RWPE2 (cell line): ENCODE results near the gene RHOT2.

ENCODE experiments used
- ATAC-seq: fragments of 200-7000 bp; cut with Tn5 transposase; 3 replicates; pipeline ENCODE4 v1.9.1; 2021; ENCODE audit warnings: low read depth
- DNase-seq: peaks from one replicate; pipeline ENCODE4 v3.0.0-alpha.2; 2020; ENCODE audit warnings: low spot score
- H3K27ac ChIP-seq: fragments of 450-650 bp; 2 replicates; pipeline ENCODE4 v1.5.1; 2017; ENCODE audit warnings: mild to moderate bottlenecking; ENCODE audit not compliant: poor library complexity, severe bottlenecking
- H3K27me3 ChIP-seq: fragments of 250-450 bp; sonication (Bioruptor Pico); 2 replicates; pipeline ENCODE4 v1.5.1; 2021; ENCODE audit warnings: mild to moderate bottlenecking, moderate library complexity; ENCODE audit not compliant: insufficient read depth, poor library complexity, severe bottlenecking
- H3K36me3 ChIP-seq: fragments of 250-450 bp; sonication (Bioruptor Pico); 2 replicates; pipeline ENCODE4 v1.5.1; 2020; ENCODE audit warnings: low read depth, mild to moderate bottlenecking, moderate library complexity
- H3K4me1 ChIP-seq: fragments of 250-450 bp; sonication (Bioruptor Pico); 2 replicates; pipeline ENCODE4 v1.5.1; 2021; ENCODE audit warnings: mild to moderate bottlenecking, moderate library complexity; ENCODE audit not compliant: insufficient read depth, poor library complexity, severe bottlenecking
- H3K4me3 ChIP-seq: fragments of 250-450 bp; sonication (Bioruptor Pico); 2 replicates; pipeline ENCODE4 v1.5.1; 2021; ENCODE audit warnings: mild to moderate bottlenecking, moderate library complexity; ENCODE audit not compliant: severe bottlenecking
- H3K9me3 ChIP-seq: fragments of 250-450 bp; sonication (Bioruptor Pico); 2 replicates; pipeline ENCODE4 v1.5.1; 2021; ENCODE audit warnings: mild to moderate bottlenecking, moderate library complexity; ENCODE audit not compliant: severe bottlenecking
- CTCF ChIP-seq: fragments of 450-650 bp; IDR thresholded peaks from one replicate; pipeline ENCODE4 v1.5.1; 2017; ENCODE audit warnings: mild to moderate bottlenecking, moderate library complexity; ENCODE audit not compliant: poor library complexity, severe bottlenecking

Gene RHOT2

GRCh38 chr16:680625-680945, 12.7 kb downstream of the RHOT2 start:
- Histone ChIP-seq H3K9me3 (no peaks in the 10 kb centered on the region), H3K27ac (peak overlapping the region; percentile 72), H3K4me1 (peaks cover 21% of the 10 kb centered on the region), H3K27me3 (no peaks in the 10 kb centered on the region), H3K36me3 (peaks cover 31% of the 10 kb centered on the region), H3K4me3 (peak overlapping the region; percentile 91)
- ATAC-seq (no peak), DNase-seq (no peak)
- TF ChIP-seq CTCF, result no peak

GRCh38 chr16:680967-681745, 13.2 kb downstream of the RHOT2 start:
- Histone ChIP-seq H3K27ac (peak overlapping the region; percentile 72), H3K4me3 (peak overlapping the region; percentile 91), H3K4me1 (peaks cover 21% of the 10 kb centered on the region), H3K27me3 (no peaks in the 10 kb centered on the region), H3K9me3 (no peaks in the 10 kb centered on the region), H3K36me3 (peaks cover 36% of the 10 kb centered on the region)
- ATAC-seq (no peak), DNase-seq (no peak)
- TF ChIP-seq CTCF, result peak; percentile 27

- Histone ChIP-seq H3K36me3 (peaks cover 43% of the 10 kb centered on the region), H3K9me3 (no peaks in the 10 kb centered on the region), H3K4me1 (peaks cover 15% of the 10 kb centered on the region), H3K27me3 (no peaks in the 10 kb centered on the region), H3K4me3 (peak overlapping the region; percentile 91), H3K27ac (peak overlapping the region; percentile 72)
- TF ChIP-seq CTCF, result no peak
- no peak for ATAC-seq
- no peak for DNase-seq
Observed at GRCh38 chr16:681746-682427, 14.0 kb downstream of the RHOT2 start.

- H3K9me3 ChIP-seq, result no peaks in the 10 kb centered on the region
- H3K4me1 ChIP-seq, result peaks cover 15% of the 10 kb centered on the region
- peaks cover 44% of the 10 kb centered on the region for H3K36me3 ChIP-seq
- ATAC-seq, result no peak
- peak overlapping the region; percentile 77 for H3K27ac ChIP-seq
- TF ChIP-seq CTCF, result no peak
- no peak for DNase-seq
- no peaks in the 10 kb centered on the region for H3K27me3 ChIP-seq
- H3K4me3 ChIP-seq, result peak overlapping the region; percentile 72
Observed at GRCh38 chr16:682493-683395, 14.8 kb downstream of the RHOT2 start.
